HFF-Myc (cell line): ENCODE measurements around the gene PRR12.

Source experiments
- DNase-seq: peaks from one replicate; pipeline ENCODE4 v3.0.0-alpha.2; 2011; ENCODE audit warnings: low read depth; ENCODE audit errors: extremely low read depth
- H3K4me3 ChIP-seq: replicated peaks from 2 replicates; pipeline ENCODE4 v1.5.1; 2011; ENCODE audit warnings: low read depth, mild to moderate bottlenecking, control low read depth, low read length
- CTCF ChIP-seq: IDR thresholded peaks from 2 replicates; pipeline ENCODE4 v1.5.1; 2012; ENCODE audit warnings: mild to moderate bottlenecking, low read depth, low read length, control low read depth; ENCODE audit errors: missing control alignments

Gene PRR12

GRCh38 chr19:49556412-49557398 is 34.3 kb upstream of the PRR12 start:
- no peak for DNase-seq
- TF ChIP-seq CTCF: no peak
- no peak overlapping the region for H3K4me3 ChIP-seq

GRCh38 chr19:49557641-49558325 is 33.2 kb upstream of the PRR12 start:
- H3K4me3 ChIP-seq: no peak overlapping the region
- no peak for DNase-seq
- TF ChIP-seq CTCF: no peak

DNA sequence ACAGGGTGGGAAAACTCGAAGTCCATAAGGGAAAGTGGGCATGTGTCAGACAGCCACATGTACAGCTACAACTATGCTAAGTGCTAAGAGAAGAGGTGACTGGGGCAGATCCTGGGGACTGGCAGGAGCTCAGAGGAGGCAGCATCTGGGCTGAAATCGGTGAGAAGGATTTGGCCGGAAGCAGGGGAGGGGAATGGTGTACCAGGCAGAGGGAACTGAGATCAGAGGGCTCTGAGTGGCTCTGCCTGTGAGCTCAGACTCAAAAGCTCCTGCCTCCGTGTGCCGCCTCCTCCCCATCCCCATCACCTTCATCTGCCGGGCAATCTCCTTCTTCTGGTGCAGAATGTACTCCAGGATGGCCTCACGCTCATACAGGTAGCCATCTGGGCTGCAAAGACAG is 32.4 kb upstream of the PRR12 start:
- no peak for TF ChIP-seq CTCF
- DNase-seq: no peak
- H3K4me3 ChIP-seq: no peak overlapping the region

DNA sequence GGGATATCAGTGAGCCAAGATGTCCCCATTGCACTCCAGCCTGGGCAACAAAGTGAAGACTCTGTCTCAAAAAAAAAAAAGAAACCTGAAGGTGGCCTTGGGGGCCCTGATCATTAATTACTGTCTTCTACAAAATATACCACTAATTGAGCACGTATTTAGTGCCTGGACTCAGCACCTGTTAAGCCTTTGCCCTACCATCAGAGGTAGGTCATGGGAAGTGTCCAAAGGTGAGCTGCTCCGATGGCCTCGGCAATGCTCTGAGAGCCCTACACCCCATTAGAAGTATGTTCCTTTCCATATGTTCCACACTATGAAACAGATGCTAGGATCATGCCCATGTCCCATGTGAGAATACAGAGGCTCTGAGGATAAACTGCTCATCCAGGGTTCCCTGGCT is 31.5 kb upstream of the PRR12 start:
- H3K4me3 ChIP-seq: no peak overlapping the region
- no peak for TF ChIP-seq CTCF
- DNase-seq: no peak

DNA sequence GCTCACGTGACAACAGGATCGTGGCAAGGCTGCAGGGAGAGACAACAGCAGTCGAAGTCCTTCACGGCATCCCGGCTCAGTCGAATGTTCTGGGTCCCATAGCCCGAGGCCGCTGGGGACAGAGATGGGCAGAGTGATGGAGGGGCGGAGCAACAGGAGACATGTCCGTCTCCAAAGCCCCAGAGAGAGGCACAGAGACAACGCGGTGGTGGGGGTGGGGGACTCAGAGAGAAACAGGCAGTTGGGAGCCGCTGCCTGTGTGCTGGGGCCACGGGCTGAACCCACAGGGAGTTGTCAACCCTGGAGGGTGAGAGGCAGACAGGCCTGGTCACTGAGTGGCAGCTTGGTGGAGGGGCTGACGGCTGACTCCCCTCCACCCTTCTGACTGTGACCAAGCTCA is 31.1 kb upstream of the PRR12 start:
- H3K4me3 ChIP-seq: no peak overlapping the region
- no peak for DNase-seq

GRCh38 chr19:49560358-49560900 is 30.6 kb upstream of the PRR12 start:
- TF ChIP-seq CTCF: no peak

More for the DNA sequence above, 31.1 kb upstream of the PRR12 start:
- TF ChIP-seq CTCF: no peak

More at GRCh38 chr19:49560358-49560900, 30.6 kb upstream of the PRR12 start:
- no peak for DNase-seq
- H3K4me3 ChIP-seq: no peak overlapping the region
